ENCODE measurements around the gene ZBTB20. TPM values are rescaled to one million over a fixed set of nuclear protein-coding genes. Genes with fewer than 3 reads are reported as not detected.
A peak's percentile ranks its signal among the peaks of the same experiment; 100 is the strongest.

The ZBTB20 gene
- total and polyA plus RNA-seq, 2 of the 4 experiments (the other 2 are of a cell fraction) = 0.75 to 14.7 TPM

GRCh38 chr3:114411811-114412803 lies 735.0 kb downstream of the ZBTB20 start:
- peak overlapping the region; percentile 44; the same call in 1 of the 2 replicates for H3K18ac ChIP-seq (ENCODE audit: low read depth, low read length)
- H3K9me3 ChIP-seq (ENCODE audit: control insufficient read depth, insufficient read depth, low read length) = no peaks in the 10 kb centered on the region
- peak overlapping the region; percentile 27; the same call in 2 of the 3 replicates for H2BK15ac ChIP-seq (ENCODE audit: low read depth, low read length)
- peak overlapping the region; percentile 3; the same call in 1 of the 2 replicates for H2BK120ac ChIP-seq (ENCODE audit: low read depth, low read length)
- H3K79me1 ChIP-seq (ENCODE audit: low read depth in 1 of 2, low read length in 2 of 2) = peaks cover 12 to 35% of the 10 kb centered on the region in 2 experiments
- ChIA-PET POLR2A (ENCODE audit: unreplicated experiment) (no interaction called here), CTCF (no interaction called here)
- H4K20me1 ChIP-seq (ENCODE audit: insufficient read depth, low read length) = no peaks in the 10 kb centered on the region
- peak overlapping the region; percentile 53 for H3K4me2 ChIP-seq (ENCODE audit: low read depth, low read length)
- TF ChIP-seq POLR2A (IDR thresholded peaks at IDR 0.05; ENCODE audit: low read depth, low read length) (no peak), CEBPB (IDR thresholded peaks at IDR 0.05; ENCODE audit: low read depth, low read length) (peak; percentile 62), RFX5 (IDR thresholded peaks at IDR 0.05; ENCODE audit: low read depth, low read length) (no peak), RAD21 (IDR thresholded peaks at IDR 0.05; ENCODE audit: low read length) (0 out of 2 replicates have a peak, but pooled peaks have one; percentile 15), RCOR1 (IDR thresholded peaks at IDR 0.05; ENCODE audit: insufficient replicate concordance, low read length) (peak; percentile 66), ELK1 (IDR thresholded peaks at IDR 0.05; ENCODE audit: borderline replicate concordance, low read depth, low read length) (no peak), MXI1 (IDR thresholded peaks at IDR 0.05; ENCODE audit: borderline replicate concordance, low read depth, low read length) (no peak), FOS (IDR thresholded peaks at IDR 0.05; ENCODE audit: low read depth, low read length) (peak; percentile 84), MAFK (IDR thresholded peaks at IDR 0.05; ENCODE audit: low read depth, low read length) (peak; percentile 39; the same call in 1 of the 2 replicates), SMC3 (IDR thresholded peaks at IDR 0.05; ENCODE audit: low read depth, low read length) (no peak)
- TF ChIP-seq, protein P1, sequence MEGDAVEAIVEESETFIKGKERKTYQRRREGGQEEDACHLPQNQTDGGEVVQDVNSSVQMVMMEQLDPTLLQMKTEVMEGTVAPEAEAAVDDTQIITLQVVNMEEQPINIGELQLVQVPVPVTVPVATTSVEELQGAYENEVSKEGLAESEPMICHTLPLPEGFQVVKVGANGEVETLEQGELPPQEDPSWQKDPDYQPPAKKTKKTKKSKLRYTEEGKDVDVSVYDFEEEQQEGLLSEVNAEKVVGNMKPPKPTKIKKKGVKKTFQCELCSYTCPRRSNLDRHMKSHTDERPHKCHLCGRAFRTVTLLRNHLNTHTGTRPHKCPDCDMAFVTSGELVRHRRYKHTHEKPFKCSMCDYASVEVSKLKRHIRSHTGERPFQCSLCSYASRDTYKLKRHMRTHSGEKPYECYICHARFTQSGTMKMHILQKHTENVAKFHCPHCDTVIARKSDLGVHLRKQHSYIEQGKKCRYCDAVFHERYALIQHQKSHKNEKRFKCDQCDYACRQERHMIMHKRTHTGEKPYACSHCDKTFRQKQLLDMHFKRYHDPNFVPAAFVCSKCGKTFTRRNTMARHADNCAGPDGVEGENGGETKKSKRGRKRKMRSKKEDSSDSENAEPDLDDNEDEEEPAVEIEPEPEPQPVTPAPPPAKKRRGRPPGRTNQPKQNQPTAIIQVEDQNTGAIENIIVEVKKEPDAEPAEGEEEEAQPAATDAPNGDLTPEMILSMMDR (conservative IDR thresholded peaks at IDR 0.05; ENCODE audit: low read depth, low read length) = no peak
- peak; percentile 87 for DNase-seq
- peak overlapping the region; percentile 44 for H2BK5ac ChIP-seq (ENCODE audit: low read depth, low read length, poor library complexity, severe bottlenecking)
- peaks cover 16% of the 10 kb centered on the region for H3K4me1 ChIP-seq (ENCODE audit: control insufficient read depth, insufficient read depth, low read length)
- peak overlapping the region; percentile 4 to 58; a peak in 3 of 4 replicates for H4K8ac ChIP-seq (ENCODE audit: low read depth in 2 of 2, low read length in 2 of 2)
- in situ Hi-C loops (cut with MboI; ENCODE audit: low sequenced_read_pairs) (no loop called here), intact Hi-C loops (cut with micrococcal nuclease) (loop anchor here (5.0 kb wide), 1 partner anchor 45 kb away; no protein-coding TSS in a partner anchor), dilution Hi-C loops (cut with HindIII; ENCODE audit: low sequenced_read_pairs, unreplicated experiment) (no loop called here)
- no peak overlapping the region for H2AK9ac ChIP-seq (replicated peaks; ENCODE audit: low read depth, low read length, poor library complexity)
- peak; percentile 74 for ATAC-seq (ENCODE audit: low read depth)
- peak overlapping the region; percentile 34 for H3K23ac ChIP-seq (ENCODE audit: low read depth, low read length)
- WGBS, 2 experiments (ENCODE audit: extremely low coverage in 2 of 2, insufficient read length in 1 of 2) = 53 to 100% methylated on average over 1 to 2 of the region's 9 CpGs
- H2AFZ ChIP-seq (replicated peaks; ENCODE audit: low read length, poor library complexity) = peak overlapping the region; percentile 11
- H2AK5ac ChIP-seq (ENCODE audit: low read depth, low read length) = peak overlapping the region; percentile 61
- H3K27ac ChIP-seq (ENCODE audit: insufficient read depth, low read length) = 0 out of 2 replicates have a peak overlapping the region, but pooled peaks have one; percentile 32
- H3K9ac ChIP-seq (ENCODE audit: low read depth, low read length) = no peak overlapping the region
- no peak overlapping the region; the same call in 1 of the 2 replicates for H4K5ac ChIP-seq (ENCODE audit: low read depth, low read length)
- no peak overlapping the region for H3K4me3 ChIP-seq (ENCODE audit: insufficient read depth, low read depth, low read length)
- H3K4ac ChIP-seq (ENCODE audit: low read depth, low read length) = peak overlapping the region; percentile 57
- no TSS peak for BruUV-seq (replicated peaks)
- peak overlapping the region; percentile 74 for H3K14ac ChIP-seq (replicated peaks; ENCODE audit: low read depth, low read length)
- H4K91ac ChIP-seq (ENCODE audit: insufficient read depth, low read depth, low read length) = peak overlapping the region; percentile 37
- peak overlapping the region; percentile 12; the same call in 1 of the 2 replicates for H2BK20ac ChIP-seq (ENCODE audit: low read depth, low read length)
- peaks cover 11% of the 10 kb centered on the region; the same call in 1 of the 2 replicates for H3K9me1 ChIP-seq (ENCODE audit: insufficient read depth, low read length)
- no peaks in the 10 kb centered on the region for H3K27me3 ChIP-seq (ENCODE audit: control insufficient read depth, insufficient read depth, low read length)
- no peaks in the 10 kb centered on the region for H3K36me3 ChIP-seq (ENCODE audit: control insufficient read depth, insufficient read depth, low read length)
- H3K56ac ChIP-seq (ENCODE audit: extremely low read depth, insufficient read depth, low read length) = no peak overlapping the region

Measured in IMR-90 (cell line).